ENCODE measurements around the gene ADD2.

DNA sequence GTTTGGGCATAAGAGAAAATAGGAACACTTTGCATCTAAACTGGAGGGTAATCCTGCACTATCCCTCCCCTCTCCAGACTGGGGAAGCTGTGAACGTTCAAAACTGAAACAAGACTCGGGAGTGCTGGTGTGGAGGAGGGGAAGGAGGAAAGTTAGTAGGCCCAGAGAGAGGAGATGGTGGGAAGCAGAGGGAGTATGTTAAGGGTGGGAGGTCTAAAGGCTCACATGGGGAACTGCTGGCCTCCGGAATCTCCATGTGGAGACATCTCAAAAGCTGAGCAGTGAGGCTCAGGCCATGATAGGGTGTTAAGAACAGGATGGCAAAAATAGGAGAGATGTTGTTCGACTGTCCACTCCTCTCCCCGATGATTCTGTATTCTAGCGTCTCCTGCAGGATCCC, 47.9 kb downstream of the ADD2 start:
- TF ChIP-seq, protein P1, sequence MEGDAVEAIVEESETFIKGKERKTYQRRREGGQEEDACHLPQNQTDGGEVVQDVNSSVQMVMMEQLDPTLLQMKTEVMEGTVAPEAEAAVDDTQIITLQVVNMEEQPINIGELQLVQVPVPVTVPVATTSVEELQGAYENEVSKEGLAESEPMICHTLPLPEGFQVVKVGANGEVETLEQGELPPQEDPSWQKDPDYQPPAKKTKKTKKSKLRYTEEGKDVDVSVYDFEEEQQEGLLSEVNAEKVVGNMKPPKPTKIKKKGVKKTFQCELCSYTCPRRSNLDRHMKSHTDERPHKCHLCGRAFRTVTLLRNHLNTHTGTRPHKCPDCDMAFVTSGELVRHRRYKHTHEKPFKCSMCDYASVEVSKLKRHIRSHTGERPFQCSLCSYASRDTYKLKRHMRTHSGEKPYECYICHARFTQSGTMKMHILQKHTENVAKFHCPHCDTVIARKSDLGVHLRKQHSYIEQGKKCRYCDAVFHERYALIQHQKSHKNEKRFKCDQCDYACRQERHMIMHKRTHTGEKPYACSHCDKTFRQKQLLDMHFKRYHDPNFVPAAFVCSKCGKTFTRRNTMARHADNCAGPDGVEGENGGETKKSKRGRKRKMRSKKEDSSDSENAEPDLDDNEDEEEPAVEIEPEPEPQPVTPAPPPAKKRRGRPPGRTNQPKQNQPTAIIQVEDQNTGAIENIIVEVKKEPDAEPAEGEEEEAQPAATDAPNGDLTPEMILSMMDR (IDR thresholded peaks at IDR 0.05; ENCODE audit: low read depth, low read length, poor library complexity, severe bottlenecking), result no peak
- TF ChIP-seq EZH2phosphoT487 (IDR thresholded peaks at IDR 0.05; ENCODE audit: borderline replicate concordance, low read length), result no peak

Measured in DOHH2 (cell line).